GM12878 (cell line): Measurements from ENCODE around the gene NOC4L. TPM values are rescaled to one million over a fixed set of nuclear protein-coding genes. Genes with fewer than 3 reads are reported as not detected.

Experiments
- ATAC-seq: fragments of 200-7000 bp; cut with Tn5 transposase; 3 replicates; pipeline ENCODE4 v1.9.1; 2020; ENCODE audit warnings: mild to moderate bottlenecking, moderate library complexity
- BruUV-seq: library from RNA; stranded (reverse); fragments of 400-500 nt; replicated peaks from 2 replicates; lab custom pipeline; 2021; lab: Mats Ljungman, UMichigan
- CTCF ChIA-PET: fragments of 300-600 bp; sonication (Branson Sonifier 250); formaldehyde crosslinking; extraction: SDS; loops from one replicate; lab custom pipeline; 2021; ENCODE audit warnings: inconsistent platforms; lab: Yijun Ruan, JAX
- POLR2A ChIA-PET: fragments of 350-600 bp; formaldehyde crosslinking; extraction: SDS; loops from one replicate; lab custom pipeline; 2021; ENCODE audit warnings: inconsistent platforms; lab: Charles Lee
- RAD21 ChIA-PET: fragments of 300-600 bp; sonication (Branson Sonifier 250); formaldehyde crosslinking; loops from one replicate; lab custom pipeline; 2023; ENCODE audit warnings: antibody characterized with exemption; ENCODE audit not compliant: unreplicated experiment; lab: Charles Lee
- SMC1A ChIA-PET: fragments of 300-600 bp; sonication (Branson Sonifier 250); formaldehyde crosslinking; loops from one replicate; lab custom pipeline; 2023; ENCODE audit not compliant: unreplicated experiment, uncharacterized antibody; lab: Charles Lee
- DNase-seq: peaks from one replicate; pipeline ENCODE4 v3.0.0-alpha.2; 2011; ENCODE audit warnings: low read depth, low spot score
- FAIRE-seq: peaks from 3 replicates; lab custom pipeline; 2011; peaks lifted over from hg19 to GRCh38; lab: Jason Lieb, UNC
- H2AFZ ChIP-seq: 2 replicates; pipeline ENCODE4 v1.6.0; 2011; ENCODE audit warnings: low read depth, low read length, control low read depth; ENCODE audit not compliant: control insufficient read depth
- H3K27ac ChIP-seq: 2 replicates; pipeline ENCODE4 v1.5.1; 2011; ENCODE audit warnings: control low read depth; ENCODE audit not compliant: control insufficient read depth, insufficient read depth
- H3K27me3 ChIP-seq, 2 experiments: replicated peaks in 1 of 2; 2 replicates each; pipeline versions ENCODE4 v1.6.0 to v1.6.1; 2011; ENCODE audit warnings: low read length in 1 of 2; ENCODE audit not compliant: control insufficient read depth in 2 of 2, insufficient read depth in 2 of 2
- H3K36me3 ChIP-seq, 2 experiments: 2 replicates each; pipeline ENCODE4 v1.5.1; 2011; ENCODE audit warnings: low read length in 1 of 2; ENCODE audit not compliant: control insufficient read depth in 2 of 2, insufficient read depth in 2 of 2
- H3K4me1 ChIP-seq: 2 replicates; pipeline ENCODE4 v1.6.1; 2011; ENCODE audit warnings: mild to moderate bottlenecking, low read length, moderate library complexity, mixed read lengths; ENCODE audit not compliant: control insufficient read depth, insufficient read depth
- H3K4me2 ChIP-seq: 2 replicates; pipeline ENCODE4 v1.6.0; 2011; ENCODE audit warnings: control low read depth; ENCODE audit not compliant: control insufficient read depth, insufficient read depth
- H3K4me3 ChIP-seq: fragments of 200-600 bp; sonication (generic); 2 replicates; pipeline ENCODE4 v1.5.1; 2016
- H3K79me2 ChIP-seq: 2 replicates; pipeline ENCODE4 v1.6.0; 2011; ENCODE audit warnings: low read length; ENCODE audit not compliant: control insufficient read depth, insufficient read depth
- H3K9ac ChIP-seq: 2 replicates; pipeline ENCODE4 v1.8.0; 2011; ENCODE audit warnings: low read length, control low read depth, mixed read lengths; ENCODE audit not compliant: control insufficient read depth, insufficient read depth
- H3K9me3 ChIP-seq: replicated peaks from 3 replicates; pipeline ENCODE4 v1.5.1; 2011; ENCODE audit warnings: mild to moderate bottlenecking, low read length; ENCODE audit not compliant: control insufficient read depth, insufficient read depth
- H4K20me1 ChIP-seq: 2 replicates; pipeline ENCODE4 v1.6.0; 2011; ENCODE audit not compliant: control insufficient read depth, insufficient read depth
- BHLHE40 ChIP-seq, 2 experiments: fragments of 450-650 bp in 1 of 2; IDR thresholded peaks; 2 replicates each; pipeline ENCODE4 v1.6.1; 2011 to 2017; ENCODE audit warnings: low read depth in 2 of 2, borderline replicate concordance in 1 of 2, improper control_type of control experiment in 1 of 2, low read length in 1 of 2, mild to moderate bottlenecking in 1 of 2
- BMI1 ChIP-seq: fragments of 450-650 bp; IDR thresholded peaks from 2 replicates; pipeline ENCODE4 v1.6.1; 2016; ENCODE audit warnings: mild to moderate bottlenecking, moderate library complexity, borderline replicate concordance
- CBFB ChIP-seq: IDR thresholded peaks from 2 replicates; pipeline ENCODE4 v1.6.1; 2016; ENCODE audit warnings: antibody characterized with exemption, low read depth
- CHD2 ChIP-seq: IDR thresholded peaks from 2 replicates; pipeline ENCODE4 v1.6.1; 2011; ENCODE audit warnings: low read depth, low read length, improper control_type of control experiment, borderline replicate concordance
- CREB1 ChIP-seq: IDR thresholded peaks from 2 replicates; pipeline ENCODE4 v1.6.1; 2012; ENCODE audit warnings: low read depth, mild to moderate bottlenecking, inconsistent platforms
- KLF5 ChIP-seq: fragments of 450-650 bp; IDR thresholded peaks from 2 replicates; pipeline ENCODE4 v1.6.1; 2014; ENCODE audit warnings: mild to moderate bottlenecking; ENCODE audit not compliant: partially characterized antibody
- NR2C1 ChIP-seq: fragments of 450-650 bp; IDR thresholded peaks from 2 replicates; pipeline ENCODE4 v1.6.1; 2017; ENCODE audit warnings: antibody characterized with exemption, mild to moderate bottlenecking, moderate library complexity
- NRF1 ChIP-seq: conservative IDR thresholded peaks from 2 replicates; pipeline ENCODE4 v1.6.1; 2011; ENCODE audit warnings: mild to moderate bottlenecking, low read depth, low read length, improper control_type of control experiment
- POLR2A ChIP-seq: IDR thresholded peaks from 2 replicates; pipeline ENCODE4 v1.6.1; 2011; ENCODE audit warnings: low read depth, mild to moderate bottlenecking, low read length
- POLR2AphosphoS2 ChIP-seq: IDR thresholded peaks from 2 replicates; pipeline ENCODE4 v1.6.1; 2011; ENCODE audit warnings: low read depth, mild to moderate bottlenecking, low read length, improper control_type of control experiment, moderate library complexity
- RFX5 ChIP-seq: IDR thresholded peaks from 2 replicates; pipeline ENCODE4 v1.6.1; 2011; ENCODE audit warnings: low read depth, low read length, improper control_type of control experiment
- SIX5 ChIP-seq: IDR thresholded peaks from 2 replicates; pipeline ENCODE4 v1.6.1; 2011; ENCODE audit warnings: mild to moderate bottlenecking, low read depth, low read length, moderate library complexity; ENCODE audit not compliant: severe bottlenecking
- SPI1 ChIP-seq: IDR thresholded peaks from 2 replicates; pipeline ENCODE4 v1.6.1; 2011; ENCODE audit warnings: low read depth, mild to moderate bottlenecking, low read length, moderate library complexity, borderline replicate concordance; ENCODE audit not compliant: insufficient read depth
- SRF ChIP-seq, 2 experiments: IDR thresholded peaks; 2 replicates each; pipeline ENCODE4 v1.6.1; 2011; ENCODE audit warnings: low read depth in 2 of 2, low read length in 2 of 2, mild to moderate bottlenecking in 1 of 2, moderate library complexity in 1 of 2
- SUZ12 ChIP-seq: fragments of 200-600 bp; sonication (generic); IDR thresholded peaks from one replicate; pipeline ENCODE4 v1.6.1; 2018; ENCODE audit warnings: antibody characterized with exemption, mild to moderate bottlenecking; ENCODE audit not compliant: unreplicated experiment
- TCF3 ChIP-seq: IDR thresholded peaks from 2 replicates; pipeline ENCODE4 v1.6.1; 2012; ENCODE audit warnings: low read depth, mild to moderate bottlenecking, low read length, borderline replicate concordance; ENCODE audit not compliant: insufficient read depth
- ZNF24 ChIP-seq: fragments of 450-650 bp; IDR thresholded peaks from 2 replicates; pipeline ENCODE4 v1.6.1; 2017; ENCODE audit warnings: antibody characterized with exemption, mild to moderate bottlenecking
- WGBS: methylation state at CpG from one replicate; pipeline ENCODE4 v1.1.6; 2016; ENCODE audit warnings: low lambda C conversion rate; ENCODE audit not compliant: insufficient replicate concordance, insufficient coverage; ENCODE audit errors: missing lambda C conversion rate; 5-methylcytosine and 5-hydroxymethylcytosine counted together
- in situ Hi-C: fragments of 300-500 bp; cut with MboI; formaldehyde crosslinking; loops from 9 replicates; pipeline ENCODE4 v1.14.3; 2018; ENCODE audit warnings: mixed read lengths
- intact Hi-C: fragments of 100-400 bp; cut with micrococcal nuclease; formaldehyde crosslinking; loops from one replicate; pipeline ENCODE4 v1.14.2; 2022; ENCODE audit not compliant: unreplicated experiment
- polyA plus RNA-seq, 11 experiments: library from polyadenylated mRNA; depleted of rRNA in 4 of 11; unstranded in 6 of 11; stranded (reverse) in 5 of 11; fragments of >200 nt; fragmentation: Nextera tagmentation in 4 of 11; fragmentation: Illumina TruSeq in 1 of 11; extraction: Ambion mirVana in 4 of 11; extraction: Trizol in 1 of 11; gene quantifications; 1 replicate in 1 of 11; 2 replicates in 10 of 11; pipeline versions ENCODE4 v1.2.1 to v1.2.3, GENCODE V29; 2011 to 2016; ENCODE audit warnings: inconsistent platforms in 2 of 11, missing spikeins in 2 of 11, low read depth in 1 of 11
- total RNA-seq, 4 experiments: library from RNA; depleted of rRNA in 3 of 4; stranded (reverse); fragments of >200 nt in 3 of 4; fragmentation: Illumina TruSeq in 1 of 4; extraction: Trizol in 1 of 4; gene quantifications; 2 replicates each; pipeline versions ENCODE4 v1.2.1 to v1.2.3, GENCODE V29; 2013 to 2021
- TF ChIP-seq, protein P1 (sequence below): IDR thresholded peaks from 2 replicates; pipeline ENCODE4 v1.6.1; 2011; ENCODE audit warnings: borderline replicate concordance, low read depth, mild to moderate bottlenecking, moderate library complexity, mixed read lengths, low read length; ENCODE audit not compliant: insufficient read depth; ENCODE audit errors: extremely low read length
- TF ChIP-seq, protein P2 (sequence below): fragments of 450-650 bp; IDR thresholded peaks from 2 replicates; pipeline ENCODE4 v1.6.1; 2017; ENCODE audit warnings: mild to moderate bottlenecking, moderate library complexity

The NOC4L gene
- total and polyA plus RNA-seq, 10 of the 15 experiments (the other 5 are each of a cell fraction or from before 2014, with no cell fraction given): 0.72 to 68.2 (median 15.2) TPM

DNA sequence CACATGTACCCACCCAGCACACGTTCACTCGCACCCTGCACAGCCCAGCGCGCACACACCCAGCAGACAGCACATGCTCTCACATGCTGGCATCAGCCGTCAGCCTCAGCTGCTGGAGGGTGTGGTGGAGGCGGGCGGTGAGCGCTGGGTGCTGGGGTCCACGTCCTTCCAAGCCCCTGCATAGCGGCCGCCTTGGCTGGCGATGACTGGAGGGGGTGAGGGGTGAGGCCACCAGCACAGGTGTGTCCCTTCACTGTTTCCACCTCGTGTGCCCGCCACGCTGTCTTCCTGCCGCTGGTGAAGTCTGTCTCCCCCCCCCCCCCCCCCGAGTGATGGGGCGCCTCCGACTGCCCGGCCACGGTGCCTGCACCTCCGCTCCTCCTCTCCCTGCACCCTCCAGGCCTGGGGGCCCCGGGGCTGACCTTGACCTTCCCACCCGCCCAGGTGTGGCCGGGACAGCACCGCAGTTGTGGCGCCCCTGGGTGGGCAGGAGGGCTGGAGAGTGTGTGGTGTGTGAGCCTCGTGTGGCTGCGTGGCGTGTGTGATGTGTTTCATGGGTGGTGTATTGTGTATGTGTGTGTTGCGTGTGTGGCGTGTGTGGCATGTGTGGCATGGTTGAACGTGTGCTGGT is 37.4 kb downstream of the NOC4L start:
- RAD21 ChIA-PET: no interaction called here

More for the DNA sequence above, 37.4 kb downstream of the NOC4L start:
- SMC1A ChIA-PET: no interaction called here
- Histone ChIP-seq H3K36me3 (no peaks in the 10 kb centered on the region), H3K27ac (no peak overlapping the region), H3K4me3 (no peak overlapping the region), H3K4me2 (no peak overlapping the region), H3K27me3 (peaks cover 0 to 2% of the 10 kb centered on the region in 2 experiments; a peak in 2 of 4 replicates), H3K4me1 (peaks cover 2% of the 10 kb centered on the region; the same call in 1 of the 2 replicates), H3K9ac (no peak overlapping the region), H4K20me1 (no peaks in the 10 kb centered on the region), H3K9me3 (no peaks in the 10 kb centered on the region), H2AFZ (no peak overlapping the region), H3K79me2 (no peaks in the 10 kb centered on the region)
- DNase-seq: no peak
- intact Hi-C loops (no loop called here), in situ Hi-C loops (no loop called here)
- no TSS peak for BruUV-seq
- no peak for TF ChIP-seq TCF3
- no peak for TF ChIP-seq SIX5
- no peak for TF ChIP-seq KLF5
- TF ChIP-seq NR2C1: no peak
- TF ChIP-seq SRF (IDR thresholded peaks at IDR 0.05; ENCODE audit: low read depth in 2 of 2, low read length in 2 of 2): no peak
- no peak for TF ChIP-seq RFX5
- no peak for TF ChIP-seq CHD2
- no peak for TF ChIP-seq ZNF24
- no peak for TF ChIP-seq BHLHE40 (IDR thresholded peaks at IDR 0.05; ENCODE audit: borderline replicate concordance in 1 of 2, low read depth in 2 of 2, low read length in 1 of 2)
- TF ChIP-seq SUZ12: no peak
- TF ChIP-seq, protein P1, sequence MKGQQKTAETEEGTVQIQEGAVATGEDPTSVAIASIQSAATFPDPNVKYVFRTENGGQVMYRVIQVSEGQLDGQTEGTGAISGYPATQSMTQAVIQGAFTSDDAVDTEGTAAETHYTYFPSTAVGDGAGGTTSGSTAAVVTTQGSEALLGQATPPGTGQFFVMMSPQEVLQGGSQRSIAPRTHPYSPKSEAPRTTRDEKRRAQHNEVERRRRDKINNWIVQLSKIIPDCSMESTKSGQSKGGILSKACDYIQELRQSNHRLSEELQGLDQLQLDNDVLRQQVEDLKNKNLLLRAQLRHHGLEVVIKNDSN: no peak
- no peak for TF ChIP-seq BMI1
- TF ChIP-seq CREB1: no peak
- TF ChIP-seq NRF1: no peak
- TF ChIP-seq, protein P2, sequence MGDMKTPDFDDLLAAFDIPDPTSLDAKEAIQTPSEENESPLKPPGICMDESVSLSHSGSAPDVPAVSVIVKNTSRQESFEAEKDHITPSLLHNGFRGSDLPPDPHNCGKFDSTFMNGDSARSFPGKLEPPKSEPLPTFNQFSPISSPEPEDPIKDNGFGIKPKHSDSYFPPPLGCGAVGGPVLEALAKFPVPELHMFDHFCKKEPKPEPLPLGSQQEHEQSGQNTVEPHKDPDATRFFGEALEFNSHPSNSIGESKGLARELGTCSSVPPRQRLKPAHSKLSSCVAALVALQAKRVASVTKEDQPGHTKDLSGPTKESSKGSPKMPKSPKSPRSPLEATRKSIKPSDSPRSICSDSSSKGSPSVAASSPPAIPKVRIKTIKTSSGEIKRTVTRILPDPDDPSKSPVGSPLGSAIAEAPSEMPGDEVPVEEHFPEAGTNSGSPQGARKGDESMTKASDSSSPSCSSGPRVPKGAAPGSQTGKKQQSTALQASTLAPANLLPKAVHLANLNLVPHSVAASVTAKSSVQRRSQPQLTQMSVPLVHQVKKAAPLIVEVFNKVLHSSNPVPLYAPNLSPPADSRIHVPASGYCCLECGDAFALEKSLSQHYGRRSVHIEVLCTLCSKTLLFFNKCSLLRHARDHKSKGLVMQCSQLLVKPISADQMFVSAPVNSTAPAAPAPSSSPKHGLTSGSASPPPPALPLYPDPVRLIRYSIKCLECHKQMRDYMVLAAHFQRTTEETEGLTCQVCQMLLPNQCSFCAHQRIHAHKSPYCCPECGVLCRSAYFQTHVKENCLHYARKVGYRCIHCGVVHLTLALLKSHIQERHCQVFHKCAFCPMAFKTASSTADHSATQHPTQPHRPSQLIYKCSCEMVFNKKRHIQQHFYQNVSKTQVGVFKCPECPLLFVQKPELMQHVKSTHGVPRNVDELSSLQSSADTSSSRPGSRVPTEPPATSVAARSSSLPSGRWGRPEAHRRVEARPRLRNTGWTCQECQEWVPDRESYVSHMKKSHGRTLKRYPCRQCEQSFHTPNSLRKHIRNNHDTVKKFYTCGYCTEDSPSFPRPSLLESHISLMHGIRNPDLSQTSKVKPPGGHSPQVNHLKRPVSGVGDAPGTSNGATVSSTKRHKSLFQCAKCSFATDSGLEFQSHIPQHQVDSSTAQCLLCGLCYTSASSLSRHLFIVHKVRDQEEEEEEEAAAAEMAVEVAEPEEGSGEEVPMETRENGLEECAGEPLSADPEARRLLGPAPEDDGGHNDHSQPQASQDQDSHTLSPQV: no peak
- no peak for TF ChIP-seq POLR2AphosphoS2
- TF ChIP-seq CBFB: no peak
- no peak for TF ChIP-seq SPI1
- TF ChIP-seq POLR2A: no peak
- CTCF ChIA-PET: no interaction called here
- 72% methylated on average over 22 of the region's 33 CpGs for WGBS
- POLR2A ChIA-PET: no interaction called here
- no peak for ATAC-seq
- FAIRE-seq: no peak
